Measurements from ENCODE around the gene PIEZO1. TPM values are rescaled to one million over a fixed set of nuclear protein-coding genes. Genes with fewer than 3 reads are reported as not detected.
"Not testable (repeated sequence)": the region's sequence is repeated elsewhere in the genome, so short reads cannot be mapped to it uniquely, and the experiment has no call there.

The PIEZO1 gene
- total RNA-seq, 4 donors from 2014 or later: 196 to 281 (median 206) TPM

- no peak for DNase-seq (ENCODE audit: low spot score in 2 of 2)
- intact Hi-C loops (cut with DNase I; ENCODE audit: low total_unique reads): no loop called here
- TF ChIP-seq CTCF (IDR thresholded peaks at IDR 0.05) (no peak), POLR2A (IDR thresholded peaks at IDR 0.05) (no peak)
- H3K4me3 ChIP-seq (ENCODE audit: low read depth, poor library complexity, severe bottlenecking): no peak overlapping the region
- 31 to 40% methylated on average over 16 to 23 of the region's 24 CpGs for WGBS, 2 donors
Measured at GRCh38 chr16:88790312-88791211, 5.5 kb upstream of the PIEZO1 start.

GRCh38 chr16:88789594-88789993 is 4.6 kb upstream of the PIEZO1 start:
- no peak for DNase-seq (ENCODE audit: low spot score in 2 of 2)
- H3K4me3 ChIP-seq (ENCODE audit: low read depth, poor library complexity, severe bottlenecking): no peak overlapping the region
- WGBS, 2 donors: 76 to 91% methylated on average over 7 of the region's 7 CpGs
- intact Hi-C loops (cut with DNase I; ENCODE audit: low total_unique reads): loop anchor here (5.0 kb wide), 1 partner anchor 52 kb away; no protein-coding TSS in a partner anchor
- TF ChIP-seq CTCF (IDR thresholded peaks at IDR 0.05): no peak
- no peak for TF ChIP-seq POLR2A (IDR thresholded peaks at IDR 0.05)

GRCh38 chr16:88788749-88789148 is 3.7 kb upstream of the PIEZO1 start:
- WGBS, 2 donors: 87 to 98% methylated on average over 8 of the region's 8 CpGs
- intact Hi-C loops (cut with DNase I; ENCODE audit: low total_unique reads): loop anchor here (5.0 kb wide), 1 partner anchor 51 kb away; no protein-coding TSS in a partner anchor
- not testable (repeated sequence) for H3K4me3 ChIP-seq (ENCODE audit: low read depth, poor library complexity, severe bottlenecking); DNase-seq (ENCODE audit: low spot score in 2 of 2)

- TF ChIP-seq POLR2A (IDR thresholded peaks at IDR 0.05) (no peak), CTCF (IDR thresholded peaks at IDR 0.05) (no peak)
- WGBS, 2 donors: 88 to 91% methylated on average over 11 of the region's 11 CpGs
- no peak overlapping the region for H3K4me3 ChIP-seq (ENCODE audit: low read depth, poor library complexity, severe bottlenecking)
- no peak for DNase-seq (ENCODE audit: low spot score in 2 of 2)
- intact Hi-C loops (cut with DNase I; ENCODE audit: low total_unique reads): loop anchor here (5.0 kb wide), 1 partner anchor 50 kb away; no protein-coding TSS in a partner anchor
Measured at GRCh38 chr16:88787579-88788314, 2.7 kb upstream of the PIEZO1 start.

GRCh38 chr16:88784856-88785105 is 239 bp downstream of the PIEZO1 start:
- WGBS, 2 donors: 1 to 2% methylated on average over 20 of the region's 32 CpGs
- intact Hi-C loops (cut with DNase I; ENCODE audit: low total_unique reads): loop anchor here (5.0 kb wide), 1 partner anchor 47 kb away; no protein-coding TSS in a partner anchor
- no peak for DNase-seq (ENCODE audit: low spot score in 2 of 2)
- peak overlapping the region; percentile 69 for H3K4me3 ChIP-seq (ENCODE audit: low read depth, poor library complexity, severe bottlenecking)
- TF ChIP-seq POLR2A (IDR thresholded peaks at IDR 0.05): no peak
- no peak for TF ChIP-seq CTCF (IDR thresholded peaks at IDR 0.05)

Measured in lower leg skin (tissue), 4 donors.